Activated CD4-positive, alpha-beta T cell treated with anti-CD3 and anti-CD28 coated beads for 24 hours (primary cell): Measurements from ENCODE around the gene AVPR2.

Experiments
- DNase-seq, 2 donors: peaks; one replicate each; pipeline ENCODE4 v3.0.0-alpha.2; 2020; ENCODE audit warnings: low read depth in 2 of 2

The AVPR2 gene

DNA sequence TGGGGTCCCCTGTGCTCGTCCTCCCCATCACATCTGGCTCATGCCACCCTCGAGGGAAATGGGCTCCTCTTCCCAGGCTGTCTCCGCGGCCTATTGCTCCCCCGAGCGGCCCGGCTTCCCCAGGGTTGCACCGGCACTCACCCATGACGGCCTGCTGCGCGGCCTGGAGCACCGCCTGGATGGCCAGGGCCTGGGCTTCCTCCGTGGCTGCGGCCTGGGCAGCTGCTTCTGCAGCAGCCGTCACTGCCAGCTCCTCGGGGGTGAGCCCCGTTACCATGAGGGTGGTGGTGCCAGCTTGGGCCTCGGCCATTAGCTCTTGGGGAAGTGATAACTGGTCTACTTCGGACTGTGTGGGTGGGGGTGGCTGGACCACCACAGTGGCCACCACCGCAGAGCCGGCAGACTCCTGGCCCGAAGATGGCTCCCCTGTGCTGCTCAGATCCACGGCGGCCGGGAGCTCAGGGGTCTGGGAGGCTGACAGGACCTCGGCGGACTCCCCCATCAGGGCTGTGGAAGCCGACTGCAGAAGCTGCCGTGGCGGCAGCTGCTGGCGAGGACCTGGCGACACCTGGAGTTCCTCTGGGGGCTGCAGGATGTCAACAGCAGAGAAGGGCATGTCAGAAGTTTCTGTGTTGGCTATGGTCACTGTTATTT lies 48.0 kb downstream of the AVPR2 start:
- no peak for DNase-seq

DNA sequence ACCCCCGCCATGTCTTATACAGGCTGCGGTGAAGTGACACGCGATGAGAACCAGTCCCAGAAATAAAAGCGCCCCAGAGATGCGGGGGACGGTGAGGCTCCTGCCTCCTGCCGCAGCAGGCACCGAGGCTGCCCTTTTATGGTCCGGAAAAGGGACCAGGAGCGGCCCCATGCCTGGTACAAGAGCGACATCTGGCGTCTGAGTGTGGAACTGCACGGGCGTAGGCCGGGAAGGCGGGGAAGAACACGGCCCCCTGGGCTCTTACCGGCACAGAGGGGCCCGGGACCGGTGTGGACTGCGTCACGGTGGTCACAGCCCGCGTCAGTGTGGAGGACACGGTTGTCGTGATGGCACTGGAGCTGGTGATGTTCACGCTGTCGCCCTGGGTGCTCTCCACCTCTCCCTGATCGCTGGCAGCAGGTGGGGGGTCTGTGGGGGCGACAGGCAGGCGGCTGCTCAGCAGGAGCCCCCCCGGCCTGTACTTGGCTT lies 48.9 kb downstream of the AVPR2 start:
- DNase-seq, result peak; percentile 63 to 72

DNA sequence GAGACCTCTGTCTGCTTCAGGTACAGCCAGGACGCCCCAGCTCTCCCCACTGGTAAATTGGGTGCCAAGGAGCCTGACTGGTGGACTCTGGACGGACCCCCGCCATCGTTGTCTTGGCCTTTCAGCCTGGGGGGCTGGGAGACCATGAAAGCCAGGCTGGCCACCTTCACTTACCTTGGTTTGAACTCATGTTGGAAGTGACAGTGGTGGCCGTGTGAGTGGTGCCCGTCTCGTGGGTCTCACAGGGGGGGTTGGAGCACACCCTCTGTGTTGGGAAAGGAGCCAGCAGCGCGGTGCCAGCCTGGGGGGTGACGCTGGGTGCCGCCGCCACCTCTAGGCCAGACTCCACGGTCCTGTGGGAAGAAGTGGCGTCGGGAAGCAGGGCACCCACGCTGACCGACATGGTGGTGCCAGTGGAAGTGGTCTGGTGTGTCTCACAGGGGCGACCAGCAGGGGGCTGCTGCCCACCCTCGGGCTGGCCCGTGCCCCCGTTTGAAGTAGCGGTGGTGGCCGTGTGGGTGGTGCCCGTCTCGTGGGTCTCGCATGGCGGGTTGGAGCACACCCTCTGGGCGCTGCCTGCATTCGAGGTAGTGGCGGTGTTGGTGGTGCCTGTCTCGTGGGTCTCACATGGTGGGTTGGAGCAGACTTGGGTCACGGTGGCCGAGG lies 49.6 kb downstream of the AVPR2 start:
- DNase-seq, result no peak

DNA sequence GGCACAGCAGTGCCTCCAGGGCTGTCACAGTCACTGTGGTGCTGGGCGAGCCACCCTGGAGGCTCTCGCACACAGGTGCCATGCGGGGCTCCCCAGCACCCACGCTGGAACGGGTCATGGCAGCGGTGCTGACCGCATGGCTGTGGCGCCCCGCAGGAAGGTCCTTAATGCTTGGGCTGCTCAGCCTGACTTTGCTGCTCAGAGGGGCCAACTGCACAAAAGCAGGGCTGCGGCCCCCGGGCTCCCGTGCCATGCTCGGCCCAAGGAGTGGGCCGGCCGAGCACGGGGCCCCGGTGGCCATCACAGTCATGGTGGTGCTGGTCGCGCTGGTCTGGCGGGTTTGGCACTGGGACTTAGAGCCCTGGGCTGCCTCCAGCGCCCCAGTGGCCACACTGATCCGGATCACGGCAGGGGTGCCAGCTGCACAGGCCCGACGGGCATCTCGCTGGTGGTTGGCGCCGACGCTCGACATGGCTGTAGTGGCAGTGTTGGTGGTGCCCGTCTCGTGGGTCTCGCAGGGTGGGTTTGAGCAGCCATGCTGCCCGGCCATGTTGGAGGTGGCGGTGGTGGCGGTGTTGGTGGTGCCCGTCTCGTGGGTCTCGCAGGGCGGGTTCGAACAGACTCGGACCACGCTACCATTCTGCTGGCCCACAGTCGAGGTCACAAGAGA lies 50.2 kb downstream of the AVPR2 start:
- DNase-seq, result no peak

DNA sequence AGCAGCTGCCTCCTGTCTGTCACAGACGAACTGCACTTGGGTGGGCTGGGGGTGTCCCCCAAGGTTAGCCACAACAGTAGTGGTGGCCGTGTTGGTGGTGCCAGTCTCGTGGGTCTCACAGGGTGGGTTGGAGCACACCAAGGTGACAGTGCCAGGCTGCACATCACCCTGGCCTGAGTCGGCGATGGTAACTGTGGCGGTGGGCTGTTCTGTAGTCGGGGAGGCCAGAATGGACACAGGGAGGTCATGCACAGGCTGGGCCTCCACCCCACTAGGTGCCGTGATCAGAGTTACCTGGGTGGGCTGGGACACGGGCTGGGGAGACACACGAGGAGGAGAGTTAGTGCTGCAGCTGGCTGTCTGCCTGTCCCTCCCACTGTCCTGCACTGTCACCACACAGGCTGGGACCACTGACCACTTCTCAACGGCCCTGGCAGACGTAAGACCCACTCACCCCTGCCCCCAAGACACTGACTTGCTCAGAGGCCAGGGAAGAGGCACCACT lies 50.8 kb downstream of the AVPR2 start:
- DNase-seq, result no peak

DNA sequence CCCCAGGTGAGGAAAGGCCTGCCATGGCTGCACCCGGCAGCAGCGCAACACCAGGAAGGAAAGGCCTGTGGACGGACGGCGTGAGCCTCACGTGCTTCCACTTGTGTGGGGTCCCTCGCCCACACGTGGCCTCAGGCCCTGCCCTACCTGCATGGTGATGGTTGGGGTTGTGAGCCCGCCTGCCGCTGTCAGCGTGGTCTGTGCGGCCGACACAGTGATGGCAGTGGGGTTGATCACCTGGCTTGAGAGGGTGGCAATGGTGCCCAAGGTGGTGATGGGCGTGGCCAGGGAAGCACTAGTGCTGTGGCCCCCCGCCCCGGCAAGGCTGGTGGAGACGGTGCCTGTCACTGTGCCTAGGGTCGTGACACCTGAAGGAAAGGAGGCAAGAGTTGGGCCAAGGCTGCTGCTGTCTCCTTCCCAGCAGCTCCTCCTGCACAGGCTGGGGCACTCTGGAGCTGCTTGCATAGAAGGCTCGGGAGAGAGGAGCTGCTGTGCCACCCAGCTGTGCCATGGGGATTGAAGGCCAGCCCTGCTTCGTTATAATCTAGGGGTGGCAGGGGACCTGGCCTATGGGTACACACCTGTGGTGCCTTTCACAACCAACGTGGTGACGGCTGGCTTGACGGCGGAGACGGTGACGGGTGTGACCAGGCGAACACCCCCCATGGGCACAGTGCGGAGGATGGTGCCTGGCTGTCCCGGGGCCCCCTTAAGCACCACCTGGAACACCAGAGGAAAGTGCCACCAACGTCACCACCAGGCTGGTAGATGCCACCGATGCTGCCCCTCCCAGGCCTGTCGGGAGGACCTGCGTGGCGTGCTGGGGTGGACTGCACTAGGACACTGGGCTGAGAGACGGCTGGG lies 51.8 kb downstream of the AVPR2 start:
- DNase-seq, result no peak
